Small intestine (tissue), 7 donors: ENCODE measurements around the gene ACOT8. TPM values are rescaled to one million over a fixed set of nuclear protein-coding genes. Genes with fewer than 3 reads are reported as not detected.
A peak's percentile ranks its signal among the peaks of the same experiment; 100 is the strongest.

Experiments
- DNase-seq, 2 donors: peaks; one replicate each; pipeline versions ENCODE4 v3.0.0 to v3.0.0-alpha.2; 2013
- FAIRE-seq: peaks from 2 replicates; lab custom pipeline; 2012; peaks lifted over from hg19 to GRCh38; lab: Jason Lieb, UNC
- H3K27ac ChIP-seq, 3 donors: one replicate each; pipeline ENCODE4 v1.5.1; 2013; ENCODE audit warnings: low read length in 2 of 3, mild to moderate bottlenecking in 2 of 3, control low read depth in 1 of 3, inconsistent platforms in 1 of 3, low read depth in 1 of 3, moderate library complexity in 1 of 3
- H3K27me3 ChIP-seq, 3 donors: one replicate each; pipeline ENCODE4 v1.6.1; 2013; ENCODE audit warnings: low read length in 3 of 3, inconsistent platforms in 1 of 3; ENCODE audit not compliant: control insufficient read depth in 3 of 3, insufficient read depth in 3 of 3
- H3K36me3 ChIP-seq, 3 donors: one replicate each; pipeline ENCODE4 v1.6.1; 2013; ENCODE audit warnings: low read length in 3 of 3, inconsistent platforms in 1 of 3, low read depth in 1 of 3, mild to moderate bottlenecking in 1 of 3, moderate library complexity in 1 of 3; ENCODE audit not compliant: control insufficient read depth in 3 of 3, insufficient read depth in 2 of 3
- H3K4me1 ChIP-seq, 3 donors: one replicate each; pipeline ENCODE4 v1.6.1; 2013; ENCODE audit warnings: low read length in 2 of 3, inconsistent platforms in 1 of 3, low read depth in 1 of 3, mild to moderate bottlenecking in 1 of 3, moderate library complexity in 1 of 3; ENCODE audit not compliant: control insufficient read depth in 3 of 3, insufficient read depth in 2 of 3
- H3K4me3 ChIP-seq, 3 donors: one replicate each; pipeline ENCODE4 v1.5.1; 2013; ENCODE audit warnings: low read length in 3 of 3, control low read depth in 1 of 3, inconsistent platforms in 1 of 3, low read depth in 1 of 3, mild to moderate bottlenecking in 1 of 3, moderate library complexity in 1 of 3
- H3K9me3 ChIP-seq, 2 donors: one replicate each; pipeline ENCODE4 v1.6.1; 2013; ENCODE audit warnings: low read depth in 1 of 2, low read length in 1 of 2; ENCODE audit not compliant: control insufficient read depth in 2 of 2, insufficient read depth in 1 of 2
- WGBS, 3 donors: extraction: QIAGEN DNeasy Blood & Tissue Kit; methylation state at CpG; one replicate each; pipeline ENCODE4 v1.1.7; 2013; 5-methylcytosine and 5-hydroxymethylcytosine counted together
- polyA plus RNA-seq, 4 donors: library from polyadenylated mRNA; stranded (reverse) in 3 of 4; unstranded in 1 of 4; fragments of 200-250 nt in 3 of 4; fragments of 120-200 nt in 1 of 4; gene quantifications; one replicate each; pipeline versions ENCODE4 v1.2.1 to v1.2.3, GENCODE V29; 2013
- donor health status: healthy with polysubstance abuse.
- donor health status: control.
- donor health status: control.
- donor health status: Bipolar disorder and iron deficiency.
- donor health status: healthy.

Gene ACOT8
- polyA plus RNA-seq, 4 donors: 28.6 to 123 (median 47.6) TPM

DNA sequence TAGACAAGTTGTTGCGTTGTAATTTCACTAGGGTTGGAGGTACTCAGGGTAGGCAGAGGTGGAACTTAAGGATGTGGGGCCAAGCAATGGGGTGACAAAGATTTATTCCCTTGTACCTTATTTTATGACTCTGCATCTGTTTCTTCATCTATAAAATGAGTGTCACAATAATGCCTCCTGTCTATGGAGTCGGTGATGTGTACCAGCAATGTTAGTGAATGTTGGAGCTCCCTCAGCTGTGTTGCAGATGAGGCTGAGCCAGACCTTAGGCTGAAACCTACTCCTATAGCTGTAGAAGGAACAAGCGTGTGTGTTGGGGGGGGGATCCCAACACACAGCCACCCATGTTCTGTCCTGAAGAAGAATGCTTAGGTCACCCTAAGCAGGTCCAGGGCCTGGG lies 40.2 kb downstream of the ACOT8 start:
- no peaks in the 10 kb centered on the region for H3K9me3 ChIP-seq
- WGBS, 3 donors: 91 to 95% (median 95%) methylated on average over 3 of the region's 3 CpGs
- FAIRE-seq (no peak), DNase-seq (no peak)
- peaks cover 0 to 16% (median 0%) of the 10 kb centered on the region in 3 donors for H3K36me3 ChIP-seq
- H3K4me3 ChIP-seq: no peak overlapping the region
- H3K4me1 ChIP-seq: peaks cover 0 to 10% (median 3%) of the 10 kb centered on the region in 3 donors
- H3K27me3 ChIP-seq: no peaks in the 10 kb centered on the region
- H3K27ac ChIP-seq: no peak overlapping the region

- H3K4me3 ChIP-seq: no peak overlapping the region
- H3K9me3 ChIP-seq: no peaks in the 10 kb centered on the region
- H3K36me3 ChIP-seq: peaks cover under 1 to 27% (median 4%) of the 10 kb centered on the region in 3 donors
- no peak for FAIRE-seq
- peak in 1 of 2 donors; percentile 33 for DNase-seq
- 79 to 88% (median 85%) methylated on average over 3 of the region's 3 CpGs for WGBS, 3 donors
- H3K4me1 ChIP-seq: peaks cover 0 to 7% (median 3%) of the 10 kb centered on the region in 3 donors
- H3K27me3 ChIP-seq: no peaks in the 10 kb centered on the region
- no peak overlapping the region for H3K27ac ChIP-seq
Measured at GRCh38 chr20:45814314-45814713, 42.9 kb downstream of the ACOT8 start.

DNA sequence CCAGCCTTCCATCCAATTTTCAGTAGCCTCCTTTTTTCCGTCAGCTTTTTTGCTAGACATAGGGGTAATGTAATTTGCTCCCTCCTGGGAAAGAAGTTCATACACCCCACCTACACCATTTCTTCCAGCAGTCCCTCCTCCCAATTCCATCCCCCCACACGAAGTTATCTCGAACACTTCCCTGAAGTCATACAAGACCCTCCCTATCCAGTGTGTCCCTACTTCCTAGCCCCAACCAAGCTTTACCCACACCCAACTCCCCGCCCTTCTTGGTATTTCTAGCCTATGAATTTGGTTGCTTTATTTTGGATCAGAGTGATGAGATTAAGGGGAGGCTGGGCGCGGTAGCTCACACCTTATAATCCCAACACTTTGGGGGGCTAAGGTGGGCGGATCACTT lies 43.7 kb downstream of the ACOT8 start:
- Histone ChIP-seq H3K36me3 (peaks cover 4 to 33% (median 7%) of the 10 kb centered on the region in 3 donors), H3K27ac (no peak overlapping the region), H3K4me3 (peak overlapping the region in 1 of 3 donors; percentile 86), H3K9me3 (no peaks in the 10 kb centered on the region), H3K4me1 (peaks cover 0 to 7% (median 3%) of the 10 kb centered on the region in 3 donors), H3K27me3 (no peaks in the 10 kb centered on the region)
- DNase-seq (no peak), FAIRE-seq (no peak)
- 61 to 69% (median 63%) methylated on average over 7 of the region's 7 CpGs for WGBS, 3 donors

GRCh38 chr20:45813006-45813340 lies 44.2 kb downstream of the ACOT8 start:
- peaks cover 4 to 35% (median 7%) of the 10 kb centered on the region in 3 donors for H3K36me3 ChIP-seq
- H3K27me3 ChIP-seq: no peaks in the 10 kb centered on the region
- DNase-seq (no peak), FAIRE-seq (no peak)
- no peaks in the 10 kb centered on the region for H3K9me3 ChIP-seq
- peaks cover 0 to 7% (median 3%) of the 10 kb centered on the region in 3 donors for H3K4me1 ChIP-seq
- 1 to 6% (median 3%) methylated on average over 11 of the region's 11 CpGs for WGBS, 3 donors
- H3K4me3 ChIP-seq: peak overlapping the region; percentile 19 to 86 (median 83)
- H3K27ac ChIP-seq: no peak overlapping the region

GRCh38 chr20:45812157-45813005 lies 44.8 kb downstream of the ACOT8 start, which contains the start of gene UBE2C:
Gene UBE2C, plus strand, starts transcription at chr20:45812644. Its CDS starts 52 bp downstream, at chr20:45812696.
- no peaks in the 10 kb centered on the region for H3K9me3 ChIP-seq
- WGBS, 3 donors: 1 to 2% (median 2%) methylated on average over 58 to 65 of the region's 65 CpGs
- H3K27me3 ChIP-seq: no peaks in the 10 kb centered on the region
- peak; percentile 41 for FAIRE-seq
- H3K36me3 ChIP-seq: peaks cover 5 to 35% (median 7%) of the 10 kb centered on the region in 3 donors
- peak; percentile 99 to 100 for DNase-seq
- H3K4me1 ChIP-seq: peaks cover 0 to 7% (median 3%) of the 10 kb centered on the region in 3 donors
- peak within 1 kb of the TSS in 2 of 3 donors; percentile 18 to 57 for H3K27ac ChIP-seq
- peak within 1 kb of the TSS; percentile 19 to 86 (median 83) for H3K4me3 ChIP-seq

DNA sequence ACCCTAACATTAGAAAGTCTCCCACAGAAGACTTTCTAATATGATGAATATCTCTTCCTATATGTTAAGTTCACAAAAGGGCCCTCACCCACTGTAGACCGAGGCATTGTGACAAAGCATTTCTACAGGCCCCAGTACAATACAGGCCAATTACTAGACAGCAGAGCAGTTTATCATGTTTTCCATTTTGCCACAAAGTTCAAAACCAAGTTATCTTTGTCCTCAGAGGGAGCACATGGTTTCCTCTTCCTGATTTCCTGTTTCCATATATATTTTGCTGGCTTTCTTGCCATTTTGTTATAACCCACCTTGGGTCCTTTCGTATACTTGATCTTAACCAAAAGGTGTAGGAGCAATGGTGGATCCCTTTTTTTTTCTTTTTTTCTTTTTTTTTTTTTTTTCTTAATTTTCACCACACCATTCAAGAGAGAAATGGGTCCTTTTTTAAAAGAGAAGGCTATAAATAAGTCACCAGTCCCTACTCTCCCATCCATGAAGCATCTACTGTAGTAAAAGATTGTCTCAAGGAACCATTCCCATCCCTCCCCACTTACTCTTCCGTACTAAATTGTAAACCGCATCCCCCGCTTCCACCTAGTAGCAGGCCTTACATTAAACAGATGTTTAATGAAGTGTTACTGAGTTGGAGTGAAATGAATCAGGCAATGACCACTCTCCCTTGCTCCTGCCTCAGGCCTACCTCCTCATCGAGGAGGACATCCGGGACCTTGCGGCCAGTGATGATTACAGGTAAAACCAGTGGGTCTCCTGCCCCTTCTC lies 46.8 kb downstream of the ACOT8 start:
- 93 to 98% (median 93%) methylated on average over 8 of the region's 8 CpGs for WGBS, 3 donors
- Histone ChIP-seq H3K4me3 (no peak overlapping the region), H3K27ac (no peak overlapping the region), H3K4me1 (peaks cover 0 to 7% (median 3%) of the 10 kb centered on the region in 3 donors), H3K27me3 (no peaks in the 10 kb centered on the region), H3K36me3 (peaks cover 13 to 33% (median 15%) of the 10 kb centered on the region in 3 donors), H3K9me3 (no peaks in the 10 kb centered on the region)
- FAIRE-seq (no peak), DNase-seq (no peak)

GRCh38 chr20:45801851-45802250 lies 55.3 kb downstream of the ACOT8 start:
- Histone ChIP-seq H3K9me3 (no peaks in the 10 kb centered on the region), H3K27ac (no peak overlapping the region), H3K4me1 (no peaks in the 10 kb centered on the region), H3K36me3 (peaks cover 33 to 50% (median 42%) of the 10 kb centered on the region in 3 donors), H3K27me3 (no peaks in the 10 kb centered on the region), H3K4me3 (no peak overlapping the region)
- WGBS, 3 donors: 88 to 93% (median 92%) methylated on average over 7 of the region's 7 CpGs
- FAIRE-seq (no peak), DNase-seq (no peak)

GRCh38 chr20:45798935-45799642 lies 58.1 kb downstream of the ACOT8 start:
- DNase-seq (peak; percentile 73 to 74), FAIRE-seq (no peak)
- Histone ChIP-seq H3K27ac (no peak overlapping the region), H3K4me3 (no peak overlapping the region), H3K4me1 (no peaks in the 10 kb centered on the region), H3K36me3 (peaks cover 26 to 50% (median 29%) of the 10 kb centered on the region in 3 donors), H3K9me3 (no peaks in the 10 kb centered on the region), H3K27me3 (no peaks in the 10 kb centered on the region)
- whole genome bisulfite sequencing, 3 donors: 33 to 36% (median 35%) methylated on average over 4 of the region's 4 CpGs
